GDM1 (cell line): ENCODE data around the gene CPSF4.

Experiments
- DNase-seq: peaks from one replicate; lab custom pipeline; 2025; lab: John Stamatoyannopoulos, UW

CPSF4 gene

GRCh38 chr7:99438573-99439480 lies at the start of gene CPSF4, which contains the start of gene PTCD1:
Gene CPSF4, plus strand, starts transcription at chr7:99438943. Its CDS starts 140 bp downstream, at chr7:99439083.
Gene PTCD1, minus strand, starts transcription at chr7:99438798. Its CDS starts 3,556 bp downstream, at chr7:99435242.
- peak; percentile 92 for DNase-seq

GRCh38 chr7:99389772-99390171 lies 49.0 kb upstream of the CPSF4 start:
- no peak for DNase-seq

GRCh38 chr7:99390941-99391602 lies 47.7 kb upstream of the CPSF4 start:
- DNase-seq, result no peak

GRCh38 chr7:99392046-99392445 lies 46.7 kb upstream of the CPSF4 start:
- no peak for DNase-seq

GRCh38 chr7:99392659-99393354 lies 45.9 kb upstream of the CPSF4 start:
- no peak for DNase-seq

- DNase-seq, result no peak
Measured at GRCh38 chr7:99393355-99394187, 45.2 kb upstream of the CPSF4 start.

GRCh38 chr7:99394188-99394502 lies 44.6 kb upstream of the CPSF4 start:
- no peak for DNase-seq

- no peak for DNase-seq
Measured at GRCh38 chr7:99395616-99396327, 43.0 kb upstream of the CPSF4 start.

- DNase-seq, result no peak
Measured at GRCh38 chr7:99396418-99397296, 42.1 kb upstream of the CPSF4 start.

- DNase-seq, result no peak
Measured at GRCh38 chr7:99397297-99397983, 41.3 kb upstream of the CPSF4 start.

- DNase-seq, result no peak
Measured at GRCh38 chr7:99398891-99399445, 39.8 kb upstream of the CPSF4 start.

- DNase-seq, result no peak
Measured at GRCh38 chr7:99399597-99399996, 39.1 kb upstream of the CPSF4 start.

- DNase-seq, result no peak
Measured at GRCh38 chr7:99402854-99403253, 35.9 kb upstream of the CPSF4 start.

GRCh38 chr7:99403764-99404163 lies 35.0 kb upstream of the CPSF4 start:
- no peak for DNase-seq

GRCh38 chr7:99404235-99404976 lies 34.3 kb upstream of the CPSF4 start:
- no peak for DNase-seq

- no peak for DNase-seq
Measured at GRCh38 chr7:99404977-99405320, 33.8 kb upstream of the CPSF4 start.

- DNase-seq, result no peak
Measured at GRCh38 chr7:99406557-99406956, 32.2 kb upstream of the CPSF4 start.

GRCh38 chr7:99407872-99408378 lies 30.8 kb upstream of the CPSF4 start:
- no peak for DNase-seq
